ENCODE data around the gene CFB. TPM values are rescaled to one million over a fixed set of nuclear protein-coding genes. Genes with fewer than 3 reads are reported as not detected.

Gene CFB
- total RNA-seq, 2 donors from 2014 or later, result 65.5 to 126 TPM

GRCh38 chr6:31956796-31957195 lies 10.9 kb downstream of the CFB start:
- no peak overlapping the region for H3K4me3 ChIP-seq
- H3K27me3 ChIP-seq, result no peaks in the 10 kb centered on the region
- peaks cover 51% of the 10 kb centered on the region for H3K36me3 ChIP-seq
- no peak overlapping the region for H3K27ac ChIP-seq
- H3K9me3 ChIP-seq, result no peaks in the 10 kb centered on the region
- DNase-seq (ENCODE audit: low spot score), result no peak
- no peak for TF ChIP-seq CTCF (IDR thresholded peaks at IDR 0.05)
- peaks cover 0 to 20% of the 10 kb centered on the region in 2 donors for H3K4me1 ChIP-seq

GRCh38 chr6:31958412-31958740 lies 12.5 kb downstream of the CFB start:
- peak overlapping the region; percentile 75 to 84 for H3K27ac ChIP-seq
- H3K4me3 ChIP-seq, result peak overlapping the region; percentile 82 to 89
- no peak for TF ChIP-seq CTCF (IDR thresholded peaks at IDR 0.05)
- peaks cover 0 to 20% of the 10 kb centered on the region in 2 donors for H3K4me1 ChIP-seq
- no peaks in the 10 kb centered on the region for H3K27me3 ChIP-seq
- no peak for DNase-seq (ENCODE audit: low spot score)
- H3K9me3 ChIP-seq, result no peaks in the 10 kb centered on the region
- H3K36me3 ChIP-seq, result peaks cover 58% of the 10 kb centered on the region

GRCh38 chr6:31958741-31959739 lies 13.1 kb downstream of the CFB start, which contains the start of the genes NELFE and SKIC2:
TSS of gene NELFE (minus strand) at chr6:31958971. CDS start at chr6:31958446, 525 bp downstream.
TSS of gene SKIC2 (plus strand) at chr6:31959175. CDS start at chr6:31959193, 18 bp downstream.
- H3K36me3 ChIP-seq, result peaks cover 58% of the 10 kb centered on the region
- no peaks in the 10 kb centered on the region for H3K9me3 ChIP-seq
- DNase-seq (ENCODE audit: low spot score), result peak; percentile 99
- peak within 1 kb of the TSS; percentile 82 to 89 for H3K4me3 ChIP-seq
- H3K27me3 ChIP-seq, result no peaks in the 10 kb centered on the region
- no peak for TF ChIP-seq CTCF (IDR thresholded peaks at IDR 0.05)
- peaks cover 0 to 20% of the 10 kb centered on the region in 2 donors for H3K4me1 ChIP-seq
- peak within 1 kb of the TSS; percentile 75 to 84 for H3K27ac ChIP-seq

- Histone ChIP-seq H3K9me3 (no peaks in the 10 kb centered on the region), H3K27ac (no peak overlapping the region), H3K4me1 (peaks cover 0 to 20% of the 10 kb centered on the region in 2 donors), H3K36me3 (peaks cover 50% of the 10 kb centered on the region), H3K27me3 (no peaks in the 10 kb centered on the region), H3K4me3 (no peak overlapping the region)
- TF ChIP-seq CTCF (IDR thresholded peaks at IDR 0.05), result no peak
- no peak for DNase-seq (ENCODE audit: low spot score)
Observed at GRCh38 chr6:31961616-31962015, 15.7 kb downstream of the CFB start.

GRCh38 chr6:31963921-31964320 lies 18.0 kb downstream of the CFB start:
- Histone ChIP-seq H3K9me3 (no peaks in the 10 kb centered on the region), H3K27ac (no peak overlapping the region), H3K4me3 (no peak overlapping the region), H3K36me3 (peaks cover 69% of the 10 kb centered on the region), H3K4me1 (peaks cover 0 to 10% of the 10 kb centered on the region in 2 donors), H3K27me3 (no peaks in the 10 kb centered on the region)
- DNase-seq (ENCODE audit: low spot score), result no peak
- TF ChIP-seq CTCF (IDR thresholded peaks at IDR 0.05), result no peak
